ENCODE results near the gene SLAMF6.
"Not testable (repeated sequence)": the region's sequence is repeated elsewhere in the genome, so short reads cannot be mapped to it uniquely, and the experiment has no call there.

Gene SLAMF6

GRCh38 chr1:160520582-160520981 lies 2.5 kb downstream of the SLAMF6 start:
- WGBS, result 93% methylated on average over 1 of the region's 2 CpGs
- H3K9ac ChIP-seq (ENCODE audit: low read length), result no peak overlapping the region
- H2BK120ac ChIP-seq (ENCODE audit: low read depth, low read length), result no peak overlapping the region
- no peak overlapping the region for H3K4me3 ChIP-seq (ENCODE audit: insufficient read depth in 1 of 2, low read depth in 1 of 2, low read length in 2 of 2)
- H3K18ac ChIP-seq (ENCODE audit: low read depth in 1 of 2, low read length in 2 of 2), result no peak overlapping the region
- no peak overlapping the region for H3K4me2 ChIP-seq (ENCODE audit: low read length, poor library complexity, severe bottlenecking)
- H3K14ac ChIP-seq (ENCODE audit: low read length in 2 of 2), result no peak overlapping the region
- no peaks in the 10 kb centered on the region for H3K79me1 ChIP-seq (replicated peaks; ENCODE audit: low read length, poor library complexity, severe bottlenecking)
- H4K91ac ChIP-seq (ENCODE audit: low read length), result no peak overlapping the region
- peaks cover 3% of the 10 kb centered on the region for H3K9me3 ChIP-seq (ENCODE audit: control insufficient read depth, low read length)
- no peak overlapping the region for H2AFZ ChIP-seq (ENCODE audit: low read depth, low read length)
- peaks cover 1% of the 10 kb centered on the region for H3K4me1 ChIP-seq (ENCODE audit: control insufficient read depth, insufficient read depth, low read depth, low read length)
- no peak overlapping the region for H4K8ac ChIP-seq (ENCODE audit: low read length)
- no peak overlapping the region for H2BK15ac ChIP-seq (ENCODE audit: low read depth, poor library complexity, severe bottlenecking)
- no peak overlapping the region for H2BK12ac ChIP-seq (ENCODE audit: low read length in 2 of 2)
- peak overlapping the region; percentile 72 for H3K27ac ChIP-seq (ENCODE audit: low read length, poor library complexity, severe bottlenecking)
- no peak overlapping the region for H3K23ac ChIP-seq (ENCODE audit: low read length in 2 of 2)
- H2AK5ac ChIP-seq (ENCODE audit: low read length, severe bottlenecking), result no peak overlapping the region
- H3K36me3 ChIP-seq (ENCODE audit: control insufficient read depth in 1 of 2, insufficient read depth in 2 of 2, low read depth in 1 of 2, low read length in 2 of 2), result no peaks in the 10 kb centered on the region
- no peaks in the 10 kb centered on the region for H3K27me3 ChIP-seq (ENCODE audit: control insufficient read depth in 1 of 2, insufficient read depth in 1 of 2, low read length in 2 of 2)
- no peak for DNase-seq
- H2BK5ac ChIP-seq (ENCODE audit: low read depth, low read length, poor library complexity, severe bottlenecking), result no peak overlapping the region
- no peak overlapping the region for H3K4ac ChIP-seq (ENCODE audit: low read depth in 1 of 2, low read length in 2 of 2)

DNA sequence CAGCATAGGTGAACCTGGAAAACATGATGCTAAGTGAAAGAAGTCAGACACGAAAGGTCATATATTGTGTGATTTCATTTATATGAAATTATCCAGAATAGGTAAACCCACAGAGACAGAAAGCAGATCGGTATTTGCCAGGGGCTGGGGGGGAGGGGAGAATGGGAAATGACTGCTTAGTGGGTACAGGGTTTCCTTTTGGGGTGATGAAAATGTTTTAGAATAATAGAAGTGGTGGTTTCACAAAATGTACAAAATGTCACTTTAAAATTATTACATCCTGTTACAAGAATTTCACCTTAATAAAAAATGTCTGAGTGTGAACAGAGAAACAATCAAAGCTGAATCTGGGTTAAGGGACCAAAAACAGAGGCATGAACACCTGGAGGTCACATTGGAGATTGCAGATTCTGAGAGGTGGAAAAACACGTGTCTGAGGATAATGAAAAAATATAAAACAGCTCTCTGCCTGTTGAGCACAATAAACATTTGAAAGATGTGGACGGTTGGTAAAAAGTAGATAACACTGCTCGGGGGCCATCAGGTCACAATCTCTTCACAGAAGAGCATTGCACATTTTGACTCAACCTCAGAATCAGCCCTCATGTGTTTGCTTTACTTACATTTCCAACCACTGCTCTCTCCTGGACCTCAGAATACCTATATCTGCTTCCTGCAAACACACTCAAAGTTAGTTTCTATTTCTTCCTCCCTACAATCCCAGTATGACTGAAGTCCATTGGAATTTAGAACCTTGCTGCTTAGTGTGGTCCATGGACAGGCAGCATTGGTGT lies 3.2 kb downstream of the SLAMF6 start:
- Histone ChIP-seq H3K9me3 (ENCODE audit: control insufficient read depth, low read length) (peaks cover 3% of the 10 kb centered on the region), H3K18ac (ENCODE audit: low read depth in 1 of 2, low read length in 2 of 2) (no peak overlapping the region), H2AK5ac (ENCODE audit: low read length, severe bottlenecking) (no peak overlapping the region), H3K4me3 (ENCODE audit: insufficient read depth in 1 of 2, low read depth in 1 of 2, low read length in 2 of 2) (no peak overlapping the region), H3K4ac (ENCODE audit: low read depth in 1 of 2, low read length in 2 of 2) (no peak overlapping the region), H2BK120ac (ENCODE audit: low read depth, low read length) (no peak overlapping the region), H3K9ac (ENCODE audit: low read length) (no peak overlapping the region), H2BK12ac (ENCODE audit: low read length in 2 of 2) (no peak overlapping the region), H4K91ac (ENCODE audit: low read length) (no peak overlapping the region), H3K36me3 (ENCODE audit: control insufficient read depth in 1 of 2, insufficient read depth in 2 of 2, low read depth in 1 of 2, low read length in 2 of 2) (no peaks in the 10 kb centered on the region), H3K27ac (ENCODE audit: low read length, poor library complexity, severe bottlenecking) (peak overlapping the region; percentile 54), H2AFZ (ENCODE audit: low read depth, low read length) (no peak overlapping the region), H3K4me1 (ENCODE audit: control insufficient read depth, insufficient read depth, low read depth, low read length) (peaks cover 1% of the 10 kb centered on the region), H4K8ac (ENCODE audit: low read length) (no peak overlapping the region), H3K14ac (ENCODE audit: low read length in 2 of 2) (no peak overlapping the region), H3K79me1 (replicated peaks; ENCODE audit: low read length, poor library complexity, severe bottlenecking) (no peaks in the 10 kb centered on the region), H2BK15ac (ENCODE audit: low read depth, poor library complexity, severe bottlenecking) (no peak overlapping the region), H2BK5ac (ENCODE audit: low read depth, low read length, poor library complexity, severe bottlenecking) (no peak overlapping the region), H3K4me2 (ENCODE audit: low read length, poor library complexity, severe bottlenecking) (no peak overlapping the region), H3K27me3 (ENCODE audit: control insufficient read depth in 1 of 2, insufficient read depth in 1 of 2, low read length in 2 of 2) (no peaks in the 10 kb centered on the region), H3K23ac (ENCODE audit: low read length in 2 of 2) (no peak overlapping the region)
- WGBS, result 69% methylated on average over 5 of the region's 5 CpGs
- no peak for DNase-seq

DNA sequence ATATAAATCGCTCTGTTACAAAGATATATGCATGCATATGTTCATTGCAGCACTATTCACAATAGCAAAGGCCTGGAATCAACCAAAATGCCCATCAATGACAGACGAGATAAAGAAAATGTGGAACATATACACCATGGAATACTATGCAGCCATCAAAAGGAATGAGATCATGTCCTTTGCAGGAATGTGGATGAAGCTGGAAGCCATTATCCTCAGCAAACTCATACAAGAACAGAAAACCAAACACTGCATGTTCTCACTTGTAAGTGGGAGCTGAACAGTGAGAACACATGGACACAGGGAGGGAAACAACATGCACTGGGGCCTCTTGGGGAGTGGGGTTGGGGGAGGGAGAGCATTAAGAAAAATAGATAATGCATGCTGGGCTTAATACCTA lies 5.5 kb downstream of the SLAMF6 start:
- not testable (repeated sequence) for H2BK5ac ChIP-seq (ENCODE audit: low read depth, low read length, poor library complexity, severe bottlenecking); H3K4me3 ChIP-seq (ENCODE audit: insufficient read depth in 1 of 2, low read depth in 1 of 2, low read length in 2 of 2); H3K4ac ChIP-seq (ENCODE audit: low read depth in 1 of 2, low read length in 2 of 2); H2BK120ac ChIP-seq (ENCODE audit: low read depth, low read length); H4K8ac ChIP-seq (ENCODE audit: low read length); H3K14ac ChIP-seq (ENCODE audit: low read length in 2 of 2); H2AFZ ChIP-seq (ENCODE audit: low read depth, low read length); H3K79me1 ChIP-seq (replicated peaks; ENCODE audit: low read length, poor library complexity, severe bottlenecking); H3K27ac ChIP-seq (ENCODE audit: low read length, poor library complexity, severe bottlenecking); H3K18ac ChIP-seq (ENCODE audit: low read depth in 1 of 2, low read length in 2 of 2); H3K23ac ChIP-seq (ENCODE audit: low read length in 2 of 2); H3K9ac ChIP-seq (ENCODE audit: low read length); H4K91ac ChIP-seq (ENCODE audit: low read length); H3K4me1 ChIP-seq (ENCODE audit: control insufficient read depth, insufficient read depth, low read depth, low read length); H3K36me3 ChIP-seq (ENCODE audit: control insufficient read depth in 1 of 2, insufficient read depth in 2 of 2, low read depth in 1 of 2, low read length in 2 of 2); H3K27me3 ChIP-seq (ENCODE audit: control insufficient read depth in 1 of 2, insufficient read depth in 1 of 2, low read length in 2 of 2); H2BK15ac ChIP-seq (ENCODE audit: low read depth, poor library complexity, severe bottlenecking); H2AK5ac ChIP-seq (ENCODE audit: low read length, severe bottlenecking); H3K4me2 ChIP-seq (ENCODE audit: low read length, poor library complexity, severe bottlenecking); H2BK12ac ChIP-seq (ENCODE audit: low read length in 2 of 2); DNase-seq; H3K9me3 ChIP-seq (ENCODE audit: control insufficient read depth, low read length)
- 40% methylated on average over 1 of the region's 2 CpGs for WGBS

GRCh38 chr1:160515908-160516307 lies 7.1 kb downstream of the SLAMF6 start:
- not testable (repeated sequence) for H3K27me3 ChIP-seq (ENCODE audit: control insufficient read depth in 1 of 2, insufficient read depth in 1 of 2, low read length in 2 of 2); H3K9me3 ChIP-seq (ENCODE audit: control insufficient read depth, low read length); H3K27ac ChIP-seq (ENCODE audit: low read length, poor library complexity, severe bottlenecking); H3K23ac ChIP-seq (ENCODE audit: low read length in 2 of 2); H3K4me3 ChIP-seq (ENCODE audit: insufficient read depth in 1 of 2, low read depth in 1 of 2, low read length in 2 of 2); H3K4me2 ChIP-seq (ENCODE audit: low read length, poor library complexity, severe bottlenecking); H3K14ac ChIP-seq (ENCODE audit: low read length in 2 of 2); H3K36me3 ChIP-seq (ENCODE audit: control insufficient read depth in 1 of 2, insufficient read depth in 2 of 2, low read depth in 1 of 2, low read length in 2 of 2); H3K4me1 ChIP-seq (ENCODE audit: control insufficient read depth, insufficient read depth, low read depth, low read length); H4K91ac ChIP-seq (ENCODE audit: low read length); H2AK5ac ChIP-seq (ENCODE audit: low read length, severe bottlenecking); H2BK120ac ChIP-seq (ENCODE audit: low read depth, low read length); H2BK15ac ChIP-seq (ENCODE audit: low read depth, poor library complexity, severe bottlenecking); H2AFZ ChIP-seq (ENCODE audit: low read depth, low read length); H4K8ac ChIP-seq (ENCODE audit: low read length); H3K79me1 ChIP-seq (replicated peaks; ENCODE audit: low read length, poor library complexity, severe bottlenecking); H2BK5ac ChIP-seq (ENCODE audit: low read depth, low read length, poor library complexity, severe bottlenecking); H3K4ac ChIP-seq (ENCODE audit: low read depth in 1 of 2, low read length in 2 of 2); H3K9ac ChIP-seq (ENCODE audit: low read length); DNase-seq; H2BK12ac ChIP-seq (ENCODE audit: low read length in 2 of 2); H3K18ac ChIP-seq (ENCODE audit: low read depth in 1 of 2, low read length in 2 of 2)
- WGBS, result 47% methylated on average over 1 of the region's 1 CpG

Measured in mesenchymal stem cell (in vitro differentiated cells and primary cell).